ENCODE data around the gene EEF2. TPM values are rescaled to one million over a fixed set of nuclear protein-coding genes. Genes with fewer than 3 reads are reported as not detected.
A peak's percentile ranks its signal among the peaks of the same experiment; 100 is the strongest.

Gene EEF2
- total and polyA plus RNA-seq, 4 donors, result 969 to 1,851 (median 1,406) TPM

- Histone ChIP-seq H3K9me3 (ENCODE audit: control insufficient read depth, low read length) (no peaks in the 10 kb centered on the region), H3K4me1 (ENCODE audit: control insufficient read depth in 1 of 2, insufficient read depth in 2 of 2, low read length in 2 of 2) (no peaks in the 10 kb centered on the region), H3K36me3 (ENCODE audit: control insufficient read depth in 1 of 2, insufficient read depth in 2 of 2, low read length in 1 of 2) (peaks cover 14 to 42% of the 10 kb centered on the region in 2 donors), H3K27ac (ENCODE audit: low read depth in 1 of 2, low read length in 2 of 2) (no peak overlapping the region), H3K27me3 (ENCODE audit: control insufficient read depth in 1 of 2, insufficient read depth in 2 of 2, low read length in 1 of 2) (no peaks in the 10 kb centered on the region), H3K4me3 (ENCODE audit: low read length in 2 of 2) (no peak overlapping the region)
- intact Hi-C loops (cut with DNase I), result no loop called here
- ATAC-seq (ENCODE audit: low FRiP score), result no peak
- 89 to 90% methylated on average over 58 to 59 of the region's 59 CpGs for WGBS, 2 donors
- DNase-seq, result no peak
Observed at GRCh38 chr19:3977242-3978143, 7.8 kb downstream of the EEF2 start.

- DNase-seq, result no peak
- H3K4me1 ChIP-seq (ENCODE audit: control insufficient read depth in 1 of 2, insufficient read depth in 2 of 2, low read length in 2 of 2), result no peaks in the 10 kb centered on the region
- H3K9me3 ChIP-seq (ENCODE audit: control insufficient read depth, low read length), result no peaks in the 10 kb centered on the region
- no peak for ATAC-seq (ENCODE audit: low FRiP score)
- no peak overlapping the region for H3K4me3 ChIP-seq (ENCODE audit: low read length in 2 of 2)
- 86 to 90% methylated on average over 29 of the region's 29 CpGs for WGBS, 2 donors
- no peaks in the 10 kb centered on the region for H3K27me3 ChIP-seq (ENCODE audit: control insufficient read depth in 1 of 2, insufficient read depth in 2 of 2, low read length in 1 of 2)
- peaks cover 14 to 40% of the 10 kb centered on the region in 2 donors for H3K36me3 ChIP-seq (ENCODE audit: control insufficient read depth in 1 of 2, insufficient read depth in 2 of 2, low read length in 1 of 2)
- H3K27ac ChIP-seq (ENCODE audit: low read depth in 1 of 2, low read length in 2 of 2), result no peak overlapping the region
- intact Hi-C loops (cut with DNase I), result no loop called here
Observed at GRCh38 chr19:3976495-3977241, 8.6 kb downstream of the EEF2 start.

- 81 to 84% methylated on average over 14 of the region's 14 CpGs for WGBS, 2 donors
- no peak overlapping the region for H3K4me3 ChIP-seq (ENCODE audit: low read length in 2 of 2)
- H3K27me3 ChIP-seq (ENCODE audit: control insufficient read depth in 1 of 2, insufficient read depth in 2 of 2, low read length in 1 of 2), result no peaks in the 10 kb centered on the region
- no peaks in the 10 kb centered on the region for H3K9me3 ChIP-seq (ENCODE audit: control insufficient read depth, low read length)
- H3K27ac ChIP-seq (ENCODE audit: low read depth in 1 of 2, low read length in 2 of 2), result no peak overlapping the region
- H3K4me1 ChIP-seq (ENCODE audit: control insufficient read depth in 1 of 2, insufficient read depth in 2 of 2, low read length in 2 of 2), result no peaks in the 10 kb centered on the region
- ATAC-seq (ENCODE audit: low FRiP score), result no peak
- H3K36me3 ChIP-seq (ENCODE audit: control insufficient read depth in 1 of 2, insufficient read depth in 2 of 2, low read length in 1 of 2), result peaks cover 9 to 32% of the 10 kb centered on the region in 2 donors
- intact Hi-C loops (cut with DNase I), result no loop called here
- no peak for DNase-seq
Observed at GRCh38 chr19:3975637-3976087, 9.6 kb downstream of the EEF2 start.

GRCh38 chr19:3975144-3975543, 10.1 kb downstream of the EEF2 start:
- intact Hi-C loops (cut with DNase I), result no loop called here
- ATAC-seq (ENCODE audit: low FRiP score), result no peak

GRCh38 chr19:3970808-3971598, 14.3 kb downstream of the EEF2 start, which contains the start of gene DAPK3:
TSS of gene DAPK3 (minus strand) at chr19:3971099. CDS start at chr19:3969735, 1,364 bp downstream.
- Histone ChIP-seq H3K27ac (ENCODE audit: low read depth in 1 of 2, low read length in 2 of 2) (peak within 1 kb of the TSS; percentile 92 to 94), H3K9me3 (ENCODE audit: control insufficient read depth, low read length) (no peaks in the 10 kb centered on the region), H3K4me1 (ENCODE audit: control insufficient read depth in 1 of 2, insufficient read depth in 2 of 2, low read length in 2 of 2) (no peaks in the 10 kb centered on the region), H3K27me3 (ENCODE audit: control insufficient read depth in 1 of 2, insufficient read depth in 2 of 2, low read length in 1 of 2) (no peaks in the 10 kb centered on the region), H3K4me3 (ENCODE audit: low read length in 2 of 2) (peak within 1 kb of the TSS; percentile 71 to 98), H3K36me3 (ENCODE audit: control insufficient read depth in 1 of 2, insufficient read depth in 2 of 2, low read length in 1 of 2) (no peaks in the 10 kb centered on the region)
- ATAC-seq (ENCODE audit: low FRiP score) (peak; percentile 94), DNase-seq (peak; percentile 99)
- intact Hi-C loops (cut with DNase I), result loop anchor here in 1 of 2 donors (1.0 to 5.0 kb wide), 2 partner anchors 14 to 209 kb away; partner anchors contain the start of genes APBA3, EEF2 and MRPL54
- WGBS, 2 donors, result 1% methylated on average over 65 to 73 of the region's 73 CpGs

More at GRCh38 chr19:3975144-3975543, 10.1 kb downstream of the EEF2 start:
- Histone ChIP-seq H3K27me3 (ENCODE audit: control insufficient read depth in 1 of 2, insufficient read depth in 2 of 2, low read length in 1 of 2) (no peaks in the 10 kb centered on the region), H3K36me3 (ENCODE audit: control insufficient read depth in 1 of 2, insufficient read depth in 2 of 2, low read length in 1 of 2) (peaks cover 7 to 30% of the 10 kb centered on the region in 2 donors), H3K9me3 (ENCODE audit: control insufficient read depth, low read length) (no peaks in the 10 kb centered on the region), H3K4me1 (ENCODE audit: control insufficient read depth in 1 of 2, insufficient read depth in 2 of 2, low read length in 2 of 2) (no peaks in the 10 kb centered on the region), H3K27ac (ENCODE audit: low read depth in 1 of 2, low read length in 2 of 2) (no peak overlapping the region), H3K4me3 (ENCODE audit: low read length in 2 of 2) (no peak overlapping the region)
- DNase-seq, result no peak
- 83 to 84% methylated on average over 8 of the region's 8 CpGs for WGBS, 2 donors

- no peaks in the 10 kb centered on the region for H3K4me1 ChIP-seq (ENCODE audit: control insufficient read depth in 1 of 2, insufficient read depth in 2 of 2, low read length in 2 of 2)
- 1% methylated on average over 20 to 22 of the region's 22 CpGs for WGBS, 2 donors
- no peaks in the 10 kb centered on the region for H3K9me3 ChIP-seq (ENCODE audit: control insufficient read depth, low read length)
- DNase-seq (no peak), ATAC-seq (ENCODE audit: low FRiP score) (no peak)
- intact Hi-C loops (cut with DNase I), result loop anchor here in 1 of 2 donors (5.0 kb wide), 1 partner anchor 208 kb away; the partner anchor contains the start of genes APBA3 and MRPL54
- peak overlapping the region; percentile 71 to 98 for H3K4me3 ChIP-seq (ENCODE audit: low read length in 2 of 2)
- no peaks in the 10 kb centered on the region for H3K27me3 ChIP-seq (ENCODE audit: control insufficient read depth in 1 of 2, insufficient read depth in 2 of 2, low read length in 1 of 2)
- no peaks in the 10 kb centered on the region for H3K36me3 ChIP-seq (ENCODE audit: control insufficient read depth in 1 of 2, insufficient read depth in 2 of 2, low read length in 1 of 2)
- peak overlapping the region; percentile 92 to 94 for H3K27ac ChIP-seq (ENCODE audit: low read depth in 1 of 2, low read length in 2 of 2)
Observed at GRCh38 chr19:3970313-3970807, 14.9 kb downstream of the EEF2 start.

GRCh38 chr19:3969435-3970312, 15.6 kb downstream of the EEF2 start:
- 4% methylated on average over 23 of the region's 23 CpGs for WGBS, 2 donors
- Histone ChIP-seq H3K27ac (ENCODE audit: low read depth in 1 of 2, low read length in 2 of 2) (peak overlapping the region; percentile 92 to 94), H3K9me3 (ENCODE audit: control insufficient read depth, low read length) (no peaks in the 10 kb centered on the region), H3K27me3 (ENCODE audit: control insufficient read depth in 1 of 2, insufficient read depth in 2 of 2, low read length in 1 of 2) (no peaks in the 10 kb centered on the region), H3K4me1 (ENCODE audit: control insufficient read depth in 1 of 2, insufficient read depth in 2 of 2, low read length in 2 of 2) (no peaks in the 10 kb centered on the region), H3K4me3 (ENCODE audit: low read length in 2 of 2) (peak overlapping the region; percentile 71 to 98), H3K36me3 (ENCODE audit: control insufficient read depth in 1 of 2, insufficient read depth in 2 of 2, low read length in 1 of 2) (peaks cover 0 to under 1% of the 10 kb centered on the region in 2 donors)
- DNase-seq, result peak in 1 of 2 donors; percentile 75
- no peak for ATAC-seq (ENCODE audit: low FRiP score)
- intact Hi-C loops (cut with DNase I), result loop anchor here in 1 of 2 donors (2.0 to 5.0 kb wide), 2 partner anchors 37 to 207 kb away; partner anchors contain the start of genes APBA3, MRPL54 and PIAS4
